Measurements from ENCODE around the gene DCDC2B. TPM values are rescaled to one million over a fixed set of nuclear protein-coding genes. Genes with fewer than 3 reads are reported as not detected.

DCDC2B gene
- total and polyA plus RNA-seq, 7 donors = 0.04 TPM; not detected in 6

- no peaks in the 10 kb centered on the region for H3K9me3 ChIP-seq
- H3K36me3 ChIP-seq (ENCODE audit: insufficient read depth in 1 of 2, low read depth in 1 of 2) = peaks cover 13 to 72% of the 10 kb centered on the region in 2 donors
- 40 to 49% (median 49%) methylated on average over 3 of the region's 3 CpGs for WGBS, 3 donors
- no peak for ATAC-seq
- H3K4me3 ChIP-seq = peak overlapping the region; percentile 95
- intact Hi-C loops (cut with DNase I) = no loop called here
- H3K27me3 ChIP-seq (ENCODE audit: insufficient read depth in 3 of 3, low read length in 2 of 3) = no peaks in the 10 kb centered on the region
- H3K4me1 ChIP-seq = peaks cover 25% of the 10 kb centered on the region
- no peak for DNase-seq
- no peak overlapping the region for H3K27ac ChIP-seq
- no peak for TF ChIP-seq CTCF (IDR thresholded peaks at IDR 0.05)
Observed at GRCh38 chr1:32223683-32224082, 14.8 kb downstream of the DCDC2B start.

- Histone ChIP-seq H3K36me3 (ENCODE audit: insufficient read depth in 1 of 2, low read depth in 1 of 2) (peaks cover 13 to 76% of the 10 kb centered on the region in 2 donors), H3K27me3 (ENCODE audit: insufficient read depth in 3 of 3, low read length in 2 of 3) (no peaks in the 10 kb centered on the region), H3K27ac (no peak overlapping the region), H3K4me1 (peaks cover 25% of the 10 kb centered on the region), H3K4me3 (no peak overlapping the region), H3K9me3 (no peaks in the 10 kb centered on the region)
- ATAC-seq (no peak), DNase-seq (no peak)
- WGBS, 3 donors = 84 to 87% (median 85%) methylated on average over 4 of the region's 4 CpGs
- TF ChIP-seq CTCF (IDR thresholded peaks at IDR 0.05) = no peak
- intact Hi-C loops (cut with DNase I) = no loop called here
Observed at GRCh38 chr1:32224285-32224684, 15.4 kb downstream of the DCDC2B start.

- no peaks in the 10 kb centered on the region for H3K27me3 ChIP-seq (ENCODE audit: insufficient read depth in 3 of 3, low read length in 2 of 3)
- no peak for TF ChIP-seq CTCF (IDR thresholded peaks at IDR 0.05)
- peaks cover 5% of the 10 kb centered on the region for H3K4me1 ChIP-seq
- no peaks in the 10 kb centered on the region for H3K9me3 ChIP-seq
- WGBS, 3 donors = 68 to 87% (median 70%) methylated on average over 3 of the region's 3 CpGs
- H3K27ac ChIP-seq = no peak overlapping the region
- no peak for ATAC-seq
- H3K4me3 ChIP-seq = no peak overlapping the region
- peaks cover 18 to 92% of the 10 kb centered on the region in 2 donors for H3K36me3 ChIP-seq (ENCODE audit: insufficient read depth in 1 of 2, low read depth in 1 of 2)
- intact Hi-C loops (cut with DNase I) = no loop called here
- DNase-seq = no peak
Observed at GRCh38 chr1:32228771-32229170, 19.9 kb downstream of the DCDC2B start.

- Histone ChIP-seq H3K27me3 (ENCODE audit: insufficient read depth in 3 of 3, low read length in 2 of 3) (no peaks in the 10 kb centered on the region), H3K4me3 (no peak overlapping the region), H3K4me1 (no peaks in the 10 kb centered on the region), H3K36me3 (ENCODE audit: insufficient read depth in 1 of 2, low read depth in 1 of 2) (peaks cover 15 to 63% of the 10 kb centered on the region in 2 donors), H3K9me3 (no peaks in the 10 kb centered on the region), H3K27ac (no peak overlapping the region)
- 63 to 71% (median 66%) methylated on average over 4 to 5 of the region's 5 CpGs for whole genome bisulfite sequencing, 3 donors
- intact Hi-C loops (cut with DNase I) = no loop called here
- ATAC-seq (no peak), DNase-seq (no peak)
- no peak for TF ChIP-seq CTCF (IDR thresholded peaks at IDR 0.05)
Observed at GRCh38 chr1:32231843-32232432, 23.0 kb downstream of the DCDC2B start.
